Common myeloid progenitor, CD34-positive (primary cell): Measurements from ENCODE around the gene DCBLD2.
"Not testable (repeated sequence)": the region's sequence is repeated elsewhere in the genome, so short reads cannot be mapped to it uniquely, and the experiment has no call there.

Source experiments
- CTCF ChIA-PET: fragments of 350-600 bp; sonication (Branson Sonifier 250); formaldehyde crosslinking; loops from one replicate; lab custom pipeline; 2021; ENCODE audit warnings: antibody characterized with exemption; lab: Charles Lee
- POLR2A ChIA-PET: fragments of 350-600 bp; sonication (Branson Sonifier 250); formaldehyde crosslinking; loops from one replicate; lab custom pipeline; 2021; ENCODE audit warnings: antibody characterized with exemption; lab: Charles Lee
- DNase-seq, 3 donors: peaks; one replicate each; pipeline versions ENCODE4 v3.0.0 to v3.0.0-alpha.2; 2013
- H3K27ac ChIP-seq, 2 experiments: 1 replicate in 1 of 2; 2 replicates in 1 of 2; pipeline ENCODE4 v1.7.0; 2013; ENCODE audit warnings: inconsistent platforms in 2 of 2, low read length in 2 of 2, mild to moderate bottlenecking in 2 of 2, low read depth in 1 of 2, moderate library complexity in 1 of 2; ENCODE audit not compliant: severe bottlenecking in 2 of 2, insufficient read depth in 1 of 2, poor library complexity in 1 of 2
- H3K27me3 ChIP-seq, 5 experiments: replicated peaks in 2 of 5; 1 replicate in 3 of 5; 2 replicates in 2 of 5; pipeline versions ENCODE4 v1.6.1 to v1.7.0; 2013; ENCODE audit warnings: low read length in 4 of 5, mild to moderate bottlenecking in 2 of 5, moderate library complexity in 2 of 5, inconsistent platforms in 1 of 5; ENCODE audit not compliant: insufficient read depth in 5 of 5, control insufficient read depth in 4 of 5
- H3K36me3 ChIP-seq, 4 experiments: 1 replicate in 2 of 4; 2 replicates in 2 of 4; pipeline versions ENCODE4 v1.6.1 to v1.7.0; 2013; ENCODE audit warnings: low read length in 3 of 4, control low read depth in 1 of 4, mild to moderate bottlenecking in 1 of 4; ENCODE audit not compliant: control insufficient read depth in 4 of 4, insufficient read depth in 4 of 4
- H3K4me1 ChIP-seq, 4 experiments: 1 replicate in 3 of 4; 2 replicates in 1 of 4; pipeline versions ENCODE4 v1.6.1 to v1.7.1; 2013; ENCODE audit warnings: low read length in 3 of 4, mild to moderate bottlenecking in 3 of 4, control low read depth in 1 of 4, inconsistent platforms in 1 of 4, moderate library complexity in 1 of 4; ENCODE audit not compliant: control insufficient read depth in 4 of 4, insufficient read depth in 4 of 4; ENCODE audit errors: control extremely low read depth in 1 of 4
- H3K4me3 ChIP-seq, 7 experiments: 1 replicate in 4 of 7; 2 replicates in 3 of 7; pipeline versions ENCODE4 v1.5.1 to v1.7.0; 2013; ENCODE audit warnings: mild to moderate bottlenecking in 7 of 7, low read length in 6 of 7, moderate library complexity in 6 of 7, inconsistent platforms in 2 of 7, low read depth in 2 of 7, control low read depth in 1 of 7; ENCODE audit not compliant: insufficient read depth in 4 of 7, control insufficient read depth in 1 of 7; ENCODE audit errors: extremely low read depth in 1 of 7
- H3K9me3 ChIP-seq, 5 experiments: 1 replicate in 4 of 5; 2 replicates in 1 of 5; pipeline versions ENCODE4 v1.6.1 to v1.7.1; 2013; ENCODE audit warnings: low read length in 4 of 5, mild to moderate bottlenecking in 2 of 5, inconsistent platforms in 1 of 5, low read depth in 1 of 5, moderate library complexity in 1 of 5; ENCODE audit not compliant: control insufficient read depth in 4 of 5, insufficient read depth in 2 of 5; ENCODE audit errors: control extremely low read depth in 1 of 5
- WGBS: methylation state at CpG from one replicate; pipeline ENCODE4 v1.1.5; 2013; ENCODE audit not compliant: insufficient coverage; 5-methylcytosine and 5-hydroxymethylcytosine counted together

DCBLD2 gene

GRCh38 chr3:98885851-98886250 lies 15.6 kb downstream of the DCBLD2 start:
- Histone ChIP-seq H3K27me3 (no peaks in the 10 kb centered on the region), H3K27ac (no peak overlapping the region), H3K9me3 (no peaks in the 10 kb centered on the region), H3K4me1 (peaks cover 0 to 6% (median 3%) of the 10 kb centered on the region in 4 experiments), H3K36me3 (no peaks in the 10 kb centered on the region), H3K4me3 (no peak overlapping the region)
- no CpG with 5 or more reads among the region's 1 CpG for WGBS
- POLR2A ChIA-PET: no interaction called here
- CTCF ChIA-PET: interaction anchor here (1.9 kb wide), 1 partner anchor 9 kb away, joined by 5 read pairs; no protein-coding TSS in a partner anchor
- DNase-seq: no peak

GRCh38 chr3:98884675-98885371 lies 16.7 kb downstream of the DCBLD2 start:
- ChIA-PET POLR2A (no interaction called here), CTCF (interaction anchor here (1.9 kb wide), 1 partner anchor 10 kb away, joined by 5 read pairs; no protein-coding TSS in a partner anchor)
- no peak overlapping the region for H3K27ac ChIP-seq
- H3K4me1 ChIP-seq: no peaks in the 10 kb centered on the region
- no peak overlapping the region for H3K4me3 ChIP-seq
- no peak for DNase-seq
- H3K27me3 ChIP-seq: no peaks in the 10 kb centered on the region
- H3K36me3 ChIP-seq: peaks cover 0 to 9% (median 2%) of the 10 kb centered on the region in 4 experiments
- 100% methylated on average over 2 of the region's 6 CpGs for WGBS
- H3K9me3 ChIP-seq: peaks cover 0 to 1% (median 0%) of the 10 kb centered on the region in 5 experiments

GRCh38 chr3:98882614-98883333 lies 18.7 kb downstream of the DCBLD2 start:
- POLR2A ChIA-PET, H3K27ac ChIP-seq, CTCF ChIA-PET, H3K4me3 ChIP-seq, DNase-seq, H3K27me3 ChIP-seq, H3K9me3 ChIP-seq, H3K4me1 ChIP-seq: not testable (repeated sequence)
- peaks cover 4 to 10% (median 5%) of the 10 kb centered on the region in 4 experiments for H3K36me3 ChIP-seq
- WGBS: no CpG with 5 or more reads among the region's 5 CpGs

- DNase-seq: no peak
- Histone ChIP-seq H3K4me3 (no peak overlapping the region), H3K9me3 (peaks cover 0 to 7% (median 0%) of the 10 kb centered on the region in 5 experiments), H3K27ac (no peak overlapping the region), H3K27me3 (no peaks in the 10 kb centered on the region), H3K4me1 (peaks cover 0 to 5% (median 0%) of the 10 kb centered on the region in 4 experiments), H3K36me3 (peaks cover 5 to 17% (median 8%) of the 10 kb centered on the region in 4 experiments)
- CTCF ChIA-PET: no interaction called here
- WGBS: no CpG with 5 or more reads among the region's 2 CpGs
- POLR2A ChIA-PET: no interaction called here
These were observed 24.4 kb downstream of the DCBLD2 start for GRCh38 chr3:98877132-98877531.

- no CpG with 5 or more reads among the region's 3 CpGs for WGBS
- Histone ChIP-seq H3K4me1 (peaks cover 0 to 5% (median 0%) of the 10 kb centered on the region in 4 experiments), H3K27ac (no peak overlapping the region), H3K27me3 (no peaks in the 10 kb centered on the region), H3K4me3 (no peak overlapping the region), H3K36me3 (peaks cover 5 to 19% (median 8%) of the 10 kb centered on the region in 4 experiments), H3K9me3 (peaks cover 0 to 8% (median 0%) of the 10 kb centered on the region in 5 experiments)
- POLR2A ChIA-PET: no interaction called here
- CTCF ChIA-PET: no interaction called here
- DNase-seq: no peak
These were observed 26.0 kb downstream of the DCBLD2 start for GRCh38 chr3:98875535-98875934.

- H3K4me1 ChIP-seq: peaks cover 0 to 5% (median 0%) of the 10 kb centered on the region in 4 experiments
- 100% methylated on average over 2 of the region's 6 CpGs for WGBS
- ChIA-PET POLR2A (no interaction called here), CTCF (no interaction called here)
- H3K36me3 ChIP-seq: peaks cover 1 to 11% (median 8%) of the 10 kb centered on the region in 4 experiments
- H3K27ac ChIP-seq: no peak overlapping the region
- H3K9me3 ChIP-seq: peaks cover 0 to 8% (median 0%) of the 10 kb centered on the region in 5 experiments
- no peaks in the 10 kb centered on the region for H3K27me3 ChIP-seq
- no peak overlapping the region for H3K4me3 ChIP-seq
- DNase-seq: no peak
These were observed 26.8 kb downstream of the DCBLD2 start for GRCh38 chr3:98874602-98875249.
